ENCODE data around the gene VAT1. TPM values are rescaled to one million over a fixed set of nuclear protein-coding genes. Genes with fewer than 3 reads are reported as not detected.

VAT1 gene
- total RNA-seq, 1 donor from 2014 or later, result 567 TPM

- H3K27me3 Mint-ChIP-seq (ENCODE audit: low read depth), result no peaks in the 10 kb centered on the region
- no peak for DNase-seq (ENCODE audit: low spot score)
- peak overlapping the region; percentile 68 for H3K27ac Mint-ChIP-seq (ENCODE audit: unreplicated experiment)
- H3K36me3 Mint-ChIP-seq (ENCODE audit: low read depth), result peaks cover 28% of the 10 kb centered on the region
- TF ChIP-seq, protein P1, sequence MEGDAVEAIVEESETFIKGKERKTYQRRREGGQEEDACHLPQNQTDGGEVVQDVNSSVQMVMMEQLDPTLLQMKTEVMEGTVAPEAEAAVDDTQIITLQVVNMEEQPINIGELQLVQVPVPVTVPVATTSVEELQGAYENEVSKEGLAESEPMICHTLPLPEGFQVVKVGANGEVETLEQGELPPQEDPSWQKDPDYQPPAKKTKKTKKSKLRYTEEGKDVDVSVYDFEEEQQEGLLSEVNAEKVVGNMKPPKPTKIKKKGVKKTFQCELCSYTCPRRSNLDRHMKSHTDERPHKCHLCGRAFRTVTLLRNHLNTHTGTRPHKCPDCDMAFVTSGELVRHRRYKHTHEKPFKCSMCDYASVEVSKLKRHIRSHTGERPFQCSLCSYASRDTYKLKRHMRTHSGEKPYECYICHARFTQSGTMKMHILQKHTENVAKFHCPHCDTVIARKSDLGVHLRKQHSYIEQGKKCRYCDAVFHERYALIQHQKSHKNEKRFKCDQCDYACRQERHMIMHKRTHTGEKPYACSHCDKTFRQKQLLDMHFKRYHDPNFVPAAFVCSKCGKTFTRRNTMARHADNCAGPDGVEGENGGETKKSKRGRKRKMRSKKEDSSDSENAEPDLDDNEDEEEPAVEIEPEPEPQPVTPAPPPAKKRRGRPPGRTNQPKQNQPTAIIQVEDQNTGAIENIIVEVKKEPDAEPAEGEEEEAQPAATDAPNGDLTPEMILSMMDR (IDR thresholded peaks at IDR 0.05), result no peak
- peaks cover 30% of the 10 kb centered on the region for H3K4me1 Mint-ChIP-seq (ENCODE audit: low read depth)
- H3K9me3 Mint-ChIP-seq (ENCODE audit: low read depth), result no peaks in the 10 kb centered on the region
- no peak overlapping the region for H3K4me3 Mint-ChIP-seq (ENCODE audit: unreplicated experiment)
These were observed 6.6 kb downstream of the VAT1 start for GRCh38 chr17:43015579-43015978.

DNA sequence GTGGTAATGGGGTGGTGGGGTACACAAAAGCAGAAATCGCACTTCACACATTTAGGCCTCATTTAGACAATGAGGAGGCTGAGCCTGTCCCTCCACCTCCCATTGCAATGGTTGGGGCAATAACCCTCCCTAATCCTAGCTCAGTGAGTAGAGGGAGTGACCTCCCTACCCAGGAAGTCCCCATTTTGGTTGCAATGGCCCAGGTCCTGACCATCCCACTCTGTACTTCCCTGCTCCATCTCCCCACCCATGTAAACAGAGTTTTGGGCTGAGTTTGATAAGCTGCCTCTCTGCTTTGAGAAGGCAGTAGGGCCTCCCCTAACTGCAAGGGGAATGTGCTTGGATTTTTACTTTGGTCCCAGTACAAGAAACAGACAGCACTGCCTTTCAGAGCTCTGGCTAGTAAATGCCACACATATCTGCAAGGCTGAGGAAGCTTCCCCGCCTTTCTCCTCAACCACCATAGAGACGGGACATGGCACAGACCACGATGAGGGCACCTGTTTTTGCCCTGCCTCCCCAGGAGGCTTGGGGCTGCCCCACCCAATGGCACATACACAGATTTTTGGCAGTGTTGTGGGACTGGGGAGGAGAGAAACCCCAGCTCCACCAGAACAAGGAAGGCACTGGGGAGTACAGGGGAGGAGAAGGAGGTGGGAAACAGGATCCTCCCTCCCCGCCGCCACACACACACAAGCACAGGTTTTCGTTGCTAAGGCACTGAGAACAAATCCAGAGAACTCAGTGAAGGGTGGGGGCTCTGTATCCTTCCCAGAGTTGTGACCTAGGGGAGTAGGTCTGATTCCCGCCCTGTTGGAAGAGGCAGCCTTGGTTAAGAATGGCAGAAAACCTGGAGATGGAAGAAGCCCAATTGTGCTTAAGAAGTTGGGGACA, 7.3 kb downstream of the VAT1 start:
- Mint-ChIP-seq H3K27me3 (ENCODE audit: low read depth) (no peaks in the 10 kb centered on the region), H3K4me3 (ENCODE audit: unreplicated experiment) (no peak overlapping the region), H3K36me3 (ENCODE audit: low read depth) (peaks cover 28% of the 10 kb centered on the region), H3K27ac (ENCODE audit: unreplicated experiment) (peak overlapping the region; percentile 68), H3K9me3 (ENCODE audit: low read depth) (no peaks in the 10 kb centered on the region), H3K4me1 (ENCODE audit: low read depth) (peaks cover 31% of the 10 kb centered on the region)
- TF ChIP-seq, protein P1 (IDR thresholded peaks at IDR 0.05), result no peak
- DNase-seq (ENCODE audit: low spot score), result no peak

- Mint-ChIP-seq H3K27ac (ENCODE audit: unreplicated experiment) (no peak overlapping the region), H3K4me3 (ENCODE audit: unreplicated experiment) (no peak overlapping the region), H3K36me3 (ENCODE audit: low read depth) (peaks cover 25% of the 10 kb centered on the region), H3K4me1 (ENCODE audit: low read depth) (peaks cover 23% of the 10 kb centered on the region), H3K27me3 (ENCODE audit: low read depth) (no peaks in the 10 kb centered on the region), H3K9me3 (ENCODE audit: low read depth) (no peaks in the 10 kb centered on the region)
- TF ChIP-seq, protein P1 (IDR thresholded peaks at IDR 0.05), result no peak
- DNase-seq (ENCODE audit: low spot score), result no peak
These were observed 8.1 kb downstream of the VAT1 start for GRCh38 chr17:43014020-43014648.

DNA sequence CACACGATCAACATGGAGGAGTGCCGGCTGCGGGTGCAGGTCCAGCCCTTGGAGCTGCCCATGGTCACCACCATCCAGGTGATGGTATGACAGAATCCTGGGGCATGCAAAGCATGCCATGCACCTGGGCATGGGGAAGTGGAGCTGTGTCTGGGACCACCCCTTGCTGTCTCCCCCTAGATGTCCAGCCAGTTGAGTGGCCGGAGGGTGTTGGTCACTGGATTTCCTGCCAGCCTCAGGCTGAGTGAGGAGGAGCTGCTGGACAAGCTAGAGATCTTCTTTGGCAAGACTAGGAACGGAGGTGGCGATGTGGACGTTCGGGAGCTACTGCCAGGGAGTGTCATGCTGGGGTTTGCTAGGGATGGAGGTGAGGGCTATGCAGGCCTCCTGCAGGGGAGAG, 8.9 kb downstream of the VAT1 start:
- H3K4me3 Mint-ChIP-seq (ENCODE audit: unreplicated experiment), result no peak overlapping the region
- no peaks in the 10 kb centered on the region for H3K27me3 Mint-ChIP-seq (ENCODE audit: low read depth)
- H3K36me3 Mint-ChIP-seq (ENCODE audit: low read depth), result peaks cover 23% of the 10 kb centered on the region
- TF ChIP-seq, protein P1 (IDR thresholded peaks at IDR 0.05), result no peak
- no peak for DNase-seq (ENCODE audit: low spot score)
- no peak overlapping the region for H3K27ac Mint-ChIP-seq (ENCODE audit: unreplicated experiment)
- H3K4me1 Mint-ChIP-seq (ENCODE audit: low read depth), result peaks cover 15% of the 10 kb centered on the region
- H3K9me3 Mint-ChIP-seq (ENCODE audit: low read depth), result no peaks in the 10 kb centered on the region

DNA sequence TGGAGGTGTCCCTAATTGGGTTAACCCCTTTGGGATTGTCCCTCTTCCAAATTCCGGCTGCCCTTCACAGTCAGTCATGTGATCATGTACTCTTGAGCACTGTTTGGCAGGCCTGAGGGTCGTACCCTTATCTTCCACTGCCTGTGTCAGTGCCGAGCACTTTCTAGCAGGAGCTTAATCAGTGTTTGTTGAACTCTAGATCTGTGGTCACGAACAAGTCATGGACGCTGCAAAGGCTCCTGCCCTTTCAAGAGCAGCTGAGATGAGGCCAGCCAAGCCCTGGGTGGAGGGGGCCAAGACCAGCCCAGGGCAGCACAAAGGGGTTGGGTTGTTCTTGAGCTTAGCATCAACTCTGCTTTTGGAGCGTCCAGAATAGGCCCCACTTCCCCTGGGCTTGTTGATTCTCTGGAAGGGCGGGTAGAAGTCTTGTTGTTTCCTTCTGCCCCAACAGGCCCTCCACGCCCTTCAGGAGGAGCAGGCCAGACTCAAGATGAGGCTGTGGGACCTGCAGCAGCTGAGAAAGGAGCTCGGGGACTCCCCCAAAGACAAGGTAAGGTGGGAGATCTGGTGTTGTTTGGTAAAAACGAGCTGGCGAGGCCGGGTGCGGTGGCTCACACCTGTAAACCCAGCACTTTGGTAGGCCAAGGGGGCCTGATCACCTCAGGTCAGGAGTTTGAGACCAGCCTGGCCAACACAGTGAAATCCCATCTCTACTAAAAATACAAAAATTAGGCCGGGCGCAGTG, 10.3 kb downstream of the VAT1 start:
- Mint-ChIP-seq H3K27me3 (ENCODE audit: low read depth) (no peaks in the 10 kb centered on the region), H3K9me3 (ENCODE audit: low read depth) (no peaks in the 10 kb centered on the region), H3K36me3 (ENCODE audit: low read depth) (peaks cover 18% of the 10 kb centered on the region), H3K4me3 (ENCODE audit: unreplicated experiment) (no peak overlapping the region), H3K27ac (ENCODE audit: unreplicated experiment) (no peak overlapping the region), H3K4me1 (ENCODE audit: low read depth) (peaks cover 18% of the 10 kb centered on the region)
- DNase-seq (ENCODE audit: low spot score), result no peak
- TF ChIP-seq, protein P1 (IDR thresholded peaks at IDR 0.05), result no peak

Measured in chondrocyte (in vitro differentiated cells).